Measurements from ENCODE around the gene NXPH4.

DNA sequence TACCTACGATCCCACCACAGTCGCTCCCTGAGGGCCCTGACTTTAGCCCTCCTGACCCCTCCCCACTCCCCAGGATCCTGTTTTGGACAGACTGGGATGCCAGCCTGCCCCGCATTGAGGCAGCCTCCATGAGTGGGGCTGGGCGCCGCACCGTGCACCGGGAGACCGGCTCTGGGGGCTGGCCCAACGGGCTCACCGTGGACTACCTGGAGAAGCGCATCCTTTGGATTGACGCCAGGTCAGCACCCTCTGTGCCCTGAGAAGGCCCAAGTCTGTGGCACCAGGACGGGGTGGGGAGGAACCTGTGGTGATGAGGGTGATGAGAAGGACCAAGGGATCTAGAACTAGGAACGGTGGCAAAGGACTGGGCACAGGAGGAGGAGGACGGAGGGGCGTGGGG lies 39.2 kb upstream of the NXPH4 start:
- TF ChIP-seq POLR2AphosphoS5 (IDR thresholded peaks at IDR 0.05), result no peak
- TF ChIP-seq, protein P1, sequence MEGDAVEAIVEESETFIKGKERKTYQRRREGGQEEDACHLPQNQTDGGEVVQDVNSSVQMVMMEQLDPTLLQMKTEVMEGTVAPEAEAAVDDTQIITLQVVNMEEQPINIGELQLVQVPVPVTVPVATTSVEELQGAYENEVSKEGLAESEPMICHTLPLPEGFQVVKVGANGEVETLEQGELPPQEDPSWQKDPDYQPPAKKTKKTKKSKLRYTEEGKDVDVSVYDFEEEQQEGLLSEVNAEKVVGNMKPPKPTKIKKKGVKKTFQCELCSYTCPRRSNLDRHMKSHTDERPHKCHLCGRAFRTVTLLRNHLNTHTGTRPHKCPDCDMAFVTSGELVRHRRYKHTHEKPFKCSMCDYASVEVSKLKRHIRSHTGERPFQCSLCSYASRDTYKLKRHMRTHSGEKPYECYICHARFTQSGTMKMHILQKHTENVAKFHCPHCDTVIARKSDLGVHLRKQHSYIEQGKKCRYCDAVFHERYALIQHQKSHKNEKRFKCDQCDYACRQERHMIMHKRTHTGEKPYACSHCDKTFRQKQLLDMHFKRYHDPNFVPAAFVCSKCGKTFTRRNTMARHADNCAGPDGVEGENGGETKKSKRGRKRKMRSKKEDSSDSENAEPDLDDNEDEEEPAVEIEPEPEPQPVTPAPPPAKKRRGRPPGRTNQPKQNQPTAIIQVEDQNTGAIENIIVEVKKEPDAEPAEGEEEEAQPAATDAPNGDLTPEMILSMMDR (IDR thresholded peaks at IDR 0.05; ENCODE audit: poor library complexity, severe bottlenecking), result no peak
- TF ChIP-seq EZH2 (IDR thresholded peaks at IDR 0.05; ENCODE audit: borderline replicate concordance, insufficient read depth, low read length, poor library complexity, severe bottlenecking), result no peak
- no peak for TF ChIP-seq RAD21 (conservative IDR thresholded peaks at IDR 0.05)

Measured in neural cell (in vitro differentiated cells).